Stimulated activated CD4-positive, alpha-beta T cell treated with anti-CD3 and anti-CD28 coated beads, TNF-alpha, amount 100 ng/mL, for 48 hours (primary cell): Measurements from ENCODE around the gene DNAJB6.
A peak's percentile ranks its signal among the peaks of the same experiment; 100 is the strongest.

ENCODE experiments used
- DNase-seq, 3 donors: peaks; one replicate each; pipeline ENCODE4 v3.0.0-alpha.2; 2020; ENCODE audit warnings: low read depth in 3 of 3

Gene DNAJB6

DNA sequence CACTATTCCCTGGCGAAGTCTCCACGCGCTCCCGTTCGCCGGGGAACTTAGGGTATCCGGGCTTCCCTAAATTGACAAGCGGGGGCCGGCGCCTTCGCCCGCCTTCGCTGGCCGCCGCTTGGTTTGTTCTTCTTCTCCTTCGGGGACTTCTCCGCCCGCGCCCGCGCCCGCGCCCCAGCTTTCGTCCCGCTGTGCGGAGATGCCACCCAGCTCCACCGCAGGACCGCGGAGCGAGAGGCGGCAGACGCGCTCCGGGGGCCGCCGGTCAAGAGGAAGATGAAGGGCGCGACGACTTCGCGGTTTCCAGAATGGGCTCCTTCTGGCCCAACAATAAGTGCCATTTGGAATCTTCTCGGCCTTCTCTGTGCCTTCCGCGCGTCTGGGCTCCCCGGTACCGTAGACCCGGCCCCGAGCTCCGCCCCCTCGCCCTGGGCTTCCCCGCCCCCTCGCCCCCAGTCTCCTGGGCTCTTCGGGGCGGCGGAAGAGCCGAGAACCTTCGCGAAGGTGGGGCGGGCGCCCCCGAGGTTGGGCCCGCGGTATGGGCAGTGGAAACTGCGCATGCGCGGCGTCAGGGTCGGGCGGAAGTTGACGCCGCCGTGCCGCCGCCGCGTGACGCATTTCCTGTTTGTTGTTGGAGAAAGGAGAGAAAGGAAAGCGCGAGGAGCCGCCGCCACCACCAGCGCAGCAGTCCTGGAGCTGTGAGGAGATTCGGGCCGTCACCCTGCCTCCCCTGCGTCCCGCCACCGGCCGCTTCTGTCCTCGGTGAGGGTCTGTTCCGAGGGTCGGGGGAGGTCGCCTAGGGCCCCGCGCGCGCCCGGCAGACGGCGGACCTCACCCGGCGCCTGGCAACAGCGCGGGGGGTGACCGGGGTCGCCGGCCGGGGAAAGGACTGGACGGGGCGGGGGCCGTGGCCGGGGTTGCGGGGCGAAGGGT, at the start of gene DNAJB6:
Gene DNAJB6 (plus strand): TSS at position 622 of the 933 bp plus-strand sequence. CDS start 21,569 bp downstream, outside the sequence.
- DNase-seq = peak; percentile 89 to 91 (median 90)

DNA sequence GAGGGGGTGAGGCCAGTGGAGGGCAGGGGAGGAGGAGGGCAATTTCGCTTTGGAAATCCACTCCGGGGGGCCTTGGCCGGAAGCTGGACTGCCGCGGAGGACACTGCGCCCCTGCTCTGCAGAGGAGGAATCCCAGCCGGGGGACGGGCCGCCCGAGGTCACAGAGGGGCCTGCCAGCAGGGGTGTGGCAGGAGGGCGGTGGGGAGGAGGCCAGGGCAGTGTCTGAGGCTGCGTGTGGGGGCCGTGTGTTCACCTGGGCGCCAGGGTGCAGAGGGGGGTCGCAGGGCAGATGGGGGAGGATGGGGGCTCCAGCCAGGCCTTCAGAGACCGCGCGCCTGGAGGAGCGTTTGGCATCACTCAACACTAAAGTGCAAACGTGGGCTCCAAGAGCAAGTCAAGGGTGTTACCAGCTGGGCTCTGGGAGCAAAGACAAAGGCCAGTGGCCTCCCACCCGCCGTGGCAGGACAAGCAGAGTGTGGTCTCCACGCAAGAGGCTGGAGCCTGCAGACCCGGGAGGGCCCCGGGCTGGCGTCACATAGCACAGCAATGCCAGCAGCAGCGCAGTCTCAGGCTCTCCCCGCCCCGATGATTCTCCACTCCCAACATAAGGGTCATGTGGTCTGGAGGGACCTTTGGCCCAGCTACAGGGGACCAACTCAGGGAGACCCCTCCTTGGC, 45.3 kb upstream of the DNAJB6 start:
- DNase-seq = no peak

DNA sequence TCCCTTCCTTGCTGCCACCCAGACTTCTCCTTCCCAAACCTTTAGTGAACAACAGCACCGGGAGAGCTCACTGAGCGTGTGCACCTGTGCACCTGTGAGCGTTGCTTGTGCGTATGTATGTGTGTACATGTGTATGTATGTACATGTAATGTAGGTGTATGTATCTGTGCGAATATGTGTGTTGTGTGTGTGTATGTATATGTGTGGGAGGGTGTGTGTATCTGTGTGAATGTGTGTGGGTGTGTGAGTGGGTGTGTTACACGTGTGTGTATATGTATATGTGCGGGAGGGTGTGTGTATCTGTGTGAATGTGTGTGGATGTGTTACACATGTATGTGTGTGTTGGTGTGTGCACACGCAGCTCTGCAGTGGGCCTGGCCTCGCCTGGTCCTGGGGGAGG, 44.5 kb upstream of the DNAJB6 start:
- DNase-seq = no peak

DNA sequence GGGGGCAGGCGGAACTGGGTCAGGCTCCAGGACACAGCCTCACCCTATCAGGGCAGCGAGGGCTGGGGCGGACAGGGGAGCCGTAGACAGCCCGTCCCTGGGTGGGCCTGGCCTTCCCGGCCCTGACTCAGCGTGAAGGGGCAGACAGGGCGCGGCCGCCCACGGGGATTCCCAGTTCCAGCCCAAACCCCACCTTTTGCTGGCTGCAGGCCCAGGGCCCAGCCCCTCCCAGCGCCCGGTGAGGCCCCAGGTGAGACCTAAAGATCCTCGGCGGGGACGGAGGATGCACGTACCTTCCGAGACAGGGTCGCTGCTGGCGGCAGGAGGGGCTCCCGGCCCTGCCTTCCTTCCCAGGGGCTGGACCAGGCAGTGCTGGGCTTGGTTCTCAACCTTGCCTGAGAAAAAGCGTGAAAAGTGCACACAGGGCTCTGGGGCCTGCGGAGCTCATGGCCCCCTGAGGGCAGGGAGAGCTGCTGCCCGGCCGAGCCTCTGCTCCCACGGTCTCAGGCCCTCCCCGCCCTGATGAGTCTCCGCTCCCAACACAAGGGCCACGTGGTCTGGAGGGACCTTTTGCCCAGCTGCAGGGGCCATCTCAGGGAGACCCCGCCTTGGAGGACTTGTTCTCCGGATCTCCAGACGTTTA, 43.9 kb upstream of the DNAJB6 start:
- no peak for DNase-seq

DNA sequence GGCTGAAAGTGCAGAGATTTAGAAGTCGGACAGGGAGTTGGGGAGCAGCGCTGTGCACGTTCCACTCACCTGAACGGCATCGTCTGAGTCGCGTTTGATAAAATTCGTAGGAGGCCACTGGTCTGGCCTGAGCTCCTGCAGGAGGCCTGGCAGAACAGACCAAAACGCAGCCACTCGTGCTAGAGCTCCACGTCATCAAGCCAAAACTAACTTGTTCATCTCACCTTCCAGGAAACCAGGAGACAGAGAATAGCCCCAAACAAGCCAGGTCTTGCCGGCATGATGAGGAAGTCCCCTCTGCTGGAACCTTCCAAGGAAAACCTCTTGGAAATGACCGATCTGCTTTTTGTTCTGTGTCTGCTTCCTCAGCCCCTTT, 43.4 kb upstream of the DNAJB6 start:
- DNase-seq = no peak

DNA sequence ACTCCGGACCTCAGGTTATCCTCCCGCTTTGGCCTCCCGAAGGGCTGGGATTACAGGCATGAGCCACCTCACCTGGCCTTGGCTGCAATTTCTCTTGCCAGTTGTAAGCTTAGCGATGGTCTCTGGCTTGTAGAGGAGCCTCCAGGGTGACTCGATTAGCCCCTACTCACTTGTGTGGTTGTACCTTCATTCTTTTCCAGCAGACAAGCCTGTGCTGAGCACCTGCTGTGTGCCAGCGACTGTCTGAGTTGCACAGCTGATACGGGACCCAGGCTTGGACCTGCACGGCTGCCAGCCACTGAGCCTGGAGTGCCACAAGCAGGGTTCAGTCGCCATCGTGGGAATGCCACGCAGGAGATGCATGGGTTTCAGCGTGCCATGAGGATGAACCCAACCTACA, 42.0 kb upstream of the DNAJB6 start:
- no peak for DNase-seq

DNA sequence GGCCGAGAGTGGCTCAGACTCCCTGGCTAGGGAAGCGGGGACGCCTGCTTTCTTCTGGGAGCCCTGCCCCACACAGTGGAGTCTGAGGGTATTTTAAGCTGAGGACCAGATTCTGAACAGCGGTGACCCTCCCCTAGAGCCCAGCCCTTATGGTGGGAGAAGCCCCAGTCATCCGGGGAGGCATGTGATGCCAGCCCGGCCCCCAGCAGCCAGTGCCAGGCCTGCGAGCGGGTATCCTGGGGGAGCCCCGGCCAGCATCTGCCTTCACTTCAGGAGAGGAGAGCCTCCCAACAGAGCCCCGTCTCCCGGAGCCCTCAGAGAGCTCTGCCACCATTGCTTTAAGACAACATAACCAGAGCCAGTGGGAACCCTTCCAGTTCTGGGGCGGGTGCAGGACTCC, 41.5 kb upstream of the DNAJB6 start:
- no peak for DNase-seq

DNA sequence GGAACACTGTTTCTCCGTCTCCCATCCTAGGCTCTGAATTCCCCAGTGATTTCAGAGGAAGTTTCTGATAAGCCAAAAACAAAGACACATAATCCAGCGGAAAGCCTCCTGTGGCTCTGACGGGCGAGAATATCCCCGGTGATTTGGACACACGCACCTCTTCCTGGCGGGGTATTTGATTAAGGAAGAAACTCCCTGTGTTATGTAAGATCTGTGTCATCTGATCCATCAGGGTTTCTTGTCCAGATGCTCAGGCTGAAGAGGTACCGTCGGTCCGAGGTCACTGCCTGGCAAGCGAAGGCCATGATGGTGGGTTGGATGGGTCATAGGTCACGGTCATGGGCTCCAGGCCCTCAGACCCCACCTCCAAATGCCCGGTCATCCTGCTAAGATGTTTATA, 39.6 kb upstream of the DNAJB6 start:
- no peak for DNase-seq

DNA sequence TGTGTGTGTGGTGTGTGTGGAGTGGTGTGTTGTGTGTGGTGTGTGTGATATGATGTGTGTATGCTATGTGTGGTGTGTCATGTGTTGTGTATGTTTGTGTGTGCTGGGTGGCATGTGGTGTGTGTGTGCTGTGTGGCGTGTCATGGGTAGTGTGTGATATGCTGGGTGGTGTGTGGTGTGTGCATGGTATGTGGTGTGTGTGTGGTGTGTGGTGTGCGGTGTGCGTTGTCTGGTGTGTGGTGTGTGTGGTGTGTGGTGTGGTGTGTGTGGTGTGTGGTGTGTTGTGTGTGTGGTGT, 37.5 kb upstream of the DNAJB6 start:
- no peak for DNase-seq

DNA sequence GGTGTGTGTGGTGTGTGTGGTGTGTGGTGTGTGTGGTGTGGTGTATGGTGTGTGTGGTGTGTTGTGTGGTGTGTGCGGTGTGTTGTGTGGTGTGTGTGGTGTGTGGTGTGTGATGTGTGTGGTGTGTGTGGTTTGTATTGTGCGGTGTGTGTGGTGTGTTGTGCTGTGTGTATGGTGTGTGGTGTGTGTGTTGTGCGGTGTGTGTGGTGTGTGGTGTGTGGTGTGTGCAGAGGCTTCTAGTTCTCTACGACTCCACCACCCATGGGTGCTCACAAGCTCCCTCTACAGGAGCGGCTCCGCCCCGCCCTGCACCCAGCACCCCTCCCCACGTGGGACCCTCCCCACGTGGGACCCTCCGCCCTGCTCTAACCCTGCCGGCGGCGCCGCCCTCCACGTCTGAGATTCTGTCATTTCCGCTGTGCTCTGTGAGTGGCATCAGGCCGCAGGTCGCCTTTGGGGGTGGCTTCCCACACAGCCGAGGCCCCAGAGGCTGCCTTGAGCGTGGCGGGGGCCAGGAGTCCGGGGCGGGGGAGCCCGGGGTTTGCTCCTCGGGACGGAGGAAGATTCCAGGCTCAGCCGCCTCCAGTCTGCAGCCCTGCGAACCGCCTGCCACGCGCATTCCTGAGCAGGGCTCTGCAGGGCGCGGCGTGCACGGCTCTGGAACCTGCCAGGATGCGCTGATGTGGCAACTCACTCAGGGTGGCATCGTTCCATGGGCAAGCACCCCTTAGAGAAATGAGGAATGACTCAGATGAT, 37.0 kb upstream of the DNAJB6 start:
- DNase-seq = no peak

DNA sequence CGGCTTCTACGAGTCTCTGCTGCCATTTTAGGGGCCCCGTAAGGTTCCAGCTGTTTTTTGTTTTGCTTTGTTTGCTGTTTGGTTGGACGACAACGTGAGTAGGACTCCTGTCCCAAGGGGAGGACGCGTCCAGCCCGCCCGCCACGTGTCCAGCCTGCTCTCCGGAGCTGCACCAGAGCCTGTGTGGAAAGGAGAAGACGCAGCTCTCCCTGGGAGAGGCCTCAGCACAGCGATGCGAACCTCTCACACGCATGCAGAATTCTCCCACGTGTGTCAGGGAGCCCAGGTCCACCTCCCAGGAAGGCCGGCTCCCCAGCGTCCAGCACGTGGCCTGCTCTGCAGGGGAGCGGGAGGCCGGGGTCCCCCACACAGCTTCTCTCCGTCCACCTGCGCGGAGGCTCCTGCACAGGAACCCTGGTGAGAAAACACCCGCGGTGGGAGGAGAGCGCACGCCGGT, 36.4 kb upstream of the DNAJB6 start:
- DNase-seq = no peak

DNA sequence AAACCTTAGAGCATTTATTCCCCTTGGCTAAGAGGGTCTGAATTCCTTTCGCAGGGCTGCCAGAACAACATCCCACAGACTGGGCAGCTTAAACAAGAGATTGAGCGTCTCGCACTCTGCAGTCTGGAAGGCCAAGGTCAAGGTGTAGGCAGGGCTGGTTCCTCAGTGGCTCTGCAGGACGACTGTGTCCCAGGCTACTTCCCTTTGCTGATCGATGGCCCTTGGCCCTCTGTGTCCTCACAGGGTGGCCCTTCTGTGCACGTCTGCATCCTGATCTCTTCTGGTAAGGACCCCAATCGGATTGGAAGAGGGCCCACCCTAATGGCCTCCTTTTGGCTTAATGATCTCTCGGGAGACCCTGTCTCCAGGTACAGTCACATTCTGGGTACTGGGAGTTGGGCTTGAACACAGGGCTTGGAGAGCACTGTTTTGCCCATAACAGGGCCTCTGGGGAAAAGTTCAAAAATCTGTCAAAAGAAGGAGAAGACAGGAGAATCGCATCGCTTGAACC, 35.1 kb upstream of the DNAJB6 start:
- DNase-seq = no peak

DNA sequence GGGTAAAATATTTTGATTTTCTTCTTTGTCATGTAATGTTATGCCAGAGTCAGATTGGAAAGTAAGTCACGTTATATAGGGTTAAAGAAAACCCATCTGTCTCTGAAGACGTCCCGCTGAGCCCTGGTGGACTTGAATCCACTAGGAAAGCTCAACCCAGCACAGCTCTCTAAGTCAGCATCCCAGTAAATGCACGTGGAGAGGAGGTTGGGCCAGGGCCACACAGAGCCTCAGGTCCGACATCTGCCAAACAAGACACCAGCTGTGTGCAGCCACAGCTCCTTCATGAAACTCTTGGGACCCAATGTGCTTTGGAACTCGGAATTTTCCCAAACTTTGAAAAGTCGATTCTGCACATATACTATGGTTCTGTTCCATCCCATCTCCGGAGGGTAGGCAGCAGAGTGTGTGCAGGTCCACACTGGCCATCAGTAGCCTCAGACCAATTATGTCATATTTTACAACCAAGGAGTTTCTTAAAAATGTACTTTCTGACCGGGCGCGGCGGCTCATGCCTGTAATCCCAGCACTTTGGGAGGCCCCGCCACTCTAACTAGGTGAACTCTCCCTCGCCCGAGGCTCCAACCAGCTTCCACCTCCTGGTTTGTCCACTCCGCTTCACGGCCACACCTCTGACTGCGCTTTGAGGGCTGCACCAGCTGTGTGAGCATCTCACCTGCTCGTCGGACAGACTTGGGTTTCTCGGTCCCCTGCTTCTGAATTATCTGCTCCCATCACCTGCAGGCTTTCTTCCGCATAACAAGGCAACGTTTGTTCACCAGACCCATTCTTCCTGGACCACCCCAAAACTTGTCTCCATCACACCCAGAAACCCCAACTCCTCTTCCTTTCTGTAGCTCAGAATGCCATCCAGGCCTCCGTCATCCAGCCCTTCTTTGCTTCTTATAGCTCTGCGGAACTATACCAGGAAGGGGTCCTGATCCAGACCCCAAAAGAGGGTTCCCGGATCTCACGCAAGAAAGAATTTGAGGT, 29.7 kb upstream of the DNAJB6 start:
- no peak for DNase-seq

DNA sequence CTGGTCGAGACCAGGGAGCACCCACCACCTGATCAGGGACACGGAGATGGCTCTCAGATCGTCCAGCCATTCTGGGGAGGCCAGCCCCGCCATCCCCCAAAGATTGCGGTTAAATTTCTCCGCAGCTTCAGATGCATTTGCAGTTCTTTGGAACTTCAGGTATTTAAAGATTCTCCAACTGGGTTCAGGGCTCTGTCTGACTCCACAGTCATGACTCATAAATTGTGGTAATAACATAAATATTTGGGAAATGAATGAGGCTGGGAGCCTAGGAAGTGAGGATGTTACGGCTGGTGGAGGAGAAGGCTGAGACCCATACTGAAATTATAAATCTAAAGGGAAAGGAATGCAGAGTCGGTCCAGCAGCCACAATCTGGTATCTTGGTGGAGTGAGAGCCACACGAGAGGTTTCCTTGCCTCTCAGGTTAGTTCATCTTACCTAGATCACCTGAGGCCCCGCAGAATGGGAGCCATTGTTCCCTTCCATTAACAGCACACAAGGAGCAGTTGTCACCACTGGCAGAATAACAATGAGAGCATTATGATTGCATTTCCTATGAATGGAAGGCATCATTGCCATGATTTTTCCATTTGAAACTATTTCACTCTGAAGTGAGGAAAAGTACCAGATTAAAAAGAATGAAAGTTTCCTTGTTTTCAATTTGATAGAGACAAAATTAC, 26.7 kb upstream of the DNAJB6 start:
- no peak for DNase-seq

DNA sequence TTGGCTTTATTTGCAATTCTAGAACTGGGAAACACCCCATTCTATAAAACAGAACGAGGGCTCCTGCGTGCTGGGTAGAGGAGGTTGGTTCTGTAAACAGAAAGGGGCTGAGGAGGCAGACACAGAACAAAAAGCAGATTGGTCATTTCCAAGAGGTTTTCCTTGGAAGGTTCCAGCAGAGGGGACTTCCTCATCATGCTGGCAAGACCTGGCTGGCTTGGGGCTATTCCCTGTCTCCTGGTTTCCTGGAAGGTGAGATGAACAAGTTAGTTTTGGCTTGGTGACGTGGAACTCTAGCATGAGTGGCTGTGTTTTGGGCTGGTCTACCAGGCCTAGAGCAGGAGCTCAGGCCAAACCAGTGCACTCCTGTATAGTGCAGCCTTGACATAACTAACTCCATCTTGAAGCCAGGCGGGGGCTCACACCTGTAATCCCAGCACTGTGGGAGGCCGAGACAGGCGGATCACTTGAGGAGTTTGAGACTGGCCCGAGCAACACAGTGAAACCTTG, 26.1 kb upstream of the DNAJB6 start:
- DNase-seq = no peak

DNA sequence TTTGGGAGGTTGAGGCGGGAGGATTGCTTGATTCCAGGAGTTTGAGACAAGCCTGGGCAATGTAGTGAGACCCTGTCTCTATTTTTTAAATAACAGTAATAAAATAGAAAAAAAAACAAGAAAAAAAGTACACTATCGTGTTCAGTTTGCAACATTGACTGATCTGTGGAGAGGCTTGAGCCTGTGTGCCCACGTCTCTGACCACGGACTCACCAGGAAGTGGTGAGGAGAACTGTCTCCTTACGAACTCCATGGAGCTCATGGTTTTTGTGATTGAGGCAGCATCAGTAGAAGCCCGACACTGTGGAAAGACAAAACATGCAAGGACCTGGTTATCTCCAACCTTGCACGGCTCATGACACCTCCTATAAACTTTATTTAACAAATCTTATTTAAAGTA, 23.9 kb upstream of the DNAJB6 start:
- no peak for DNase-seq

DNA sequence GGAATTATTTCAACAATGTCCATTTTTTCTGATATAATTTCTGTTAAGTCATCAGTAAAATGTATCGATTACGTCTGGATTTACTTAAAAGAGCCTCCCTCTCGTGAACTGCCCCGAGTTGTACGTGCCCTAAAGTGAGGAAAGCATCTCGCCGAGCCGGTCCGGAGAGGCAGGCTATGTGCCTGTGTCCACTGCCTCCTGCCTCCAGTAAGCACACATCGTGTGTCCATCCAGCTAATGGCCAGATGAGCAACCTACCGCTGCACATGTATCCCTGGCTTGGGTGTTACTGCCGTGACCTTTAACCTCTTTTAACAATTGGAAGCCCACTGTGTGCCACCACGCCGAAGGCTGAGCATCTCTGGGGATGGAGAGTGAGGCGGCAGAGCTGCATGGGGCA, 23.2 kb upstream of the DNAJB6 start:
- DNase-seq = no peak

DNA sequence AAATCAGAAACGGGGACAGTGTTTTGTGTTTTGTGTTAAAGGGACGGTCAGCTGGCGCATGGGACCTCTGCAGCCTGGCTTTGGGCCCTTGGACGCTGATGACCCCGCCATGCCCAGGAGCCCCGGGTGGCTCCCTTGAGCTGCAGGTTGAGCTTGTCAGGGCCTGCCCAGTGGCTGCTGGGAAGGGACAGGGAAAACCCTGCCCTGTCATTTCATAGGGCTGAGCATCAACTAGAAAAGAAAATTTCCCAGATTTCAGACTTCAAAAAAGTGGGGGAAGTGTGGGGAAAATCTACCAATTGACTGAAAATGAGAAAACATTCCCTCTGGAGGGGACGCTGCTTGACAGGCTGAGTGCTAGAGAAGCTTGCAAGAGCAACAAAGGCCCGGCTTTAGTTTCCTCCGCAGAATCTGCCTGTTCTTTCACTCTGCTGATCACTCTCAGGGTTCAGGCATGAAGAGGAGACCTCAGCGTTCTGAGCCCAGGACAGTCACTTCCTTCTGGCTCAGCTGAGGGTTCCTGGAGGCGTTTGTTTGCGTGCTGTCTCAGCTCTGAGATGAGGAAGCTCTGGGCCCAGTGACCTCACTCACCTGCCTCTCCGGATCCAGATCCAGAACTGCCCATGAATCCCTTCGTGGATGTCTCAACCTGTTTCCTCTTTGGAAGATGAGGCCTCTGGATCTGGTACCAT, 18.6 kb upstream of the DNAJB6 start:
- DNase-seq = no peak

DNA sequence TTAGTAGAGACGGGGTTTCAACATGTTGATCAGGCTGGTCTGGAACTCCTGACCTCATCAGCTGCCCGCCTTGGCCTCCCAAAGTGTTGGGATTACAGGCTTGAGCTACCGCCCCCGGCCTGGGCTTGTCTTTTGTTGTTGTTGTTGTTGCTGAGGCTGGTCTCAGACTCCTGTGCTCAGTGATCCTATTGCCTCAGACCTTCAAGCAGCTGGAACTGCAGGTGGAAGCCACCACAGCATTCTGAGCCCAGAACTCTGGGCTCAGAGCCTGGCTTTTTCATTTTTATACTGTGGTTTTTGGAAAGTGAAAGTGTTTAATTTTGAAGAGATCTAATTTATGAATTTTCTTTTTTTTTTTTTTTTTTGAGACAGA, 16.2 kb upstream of the DNAJB6 start:
- no peak for DNase-seq
